H1 (cell line): Measurements from ENCODE around the gene PLEKHA4. TPM values are rescaled to one million over a fixed set of nuclear protein-coding genes. Genes with fewer than 3 reads are reported as not detected.

ENCODE experiments used
- CTCF ChIA-PET: fragments of 300-600 bp; sonication (Branson Sonifier 250); formaldehyde crosslinking; loops from one replicate; lab custom pipeline; 2021; ENCODE audit not compliant: partially characterized antibody; lab: Charles Lee
- POLR2A ChIA-PET: fragments of 300-600 bp; sonication (Branson Sonifier 250); formaldehyde crosslinking; loops from one replicate; lab custom pipeline; 2021; ENCODE audit warnings: inconsistent platforms; ENCODE audit not compliant: partially characterized antibody; lab: Charles Lee
- DNase-seq, 2 experiments: peaks; one replicate each; pipeline versions ENCODE4 v3.0.0 to v3.0.0-alpha.2; 2010 to 2022; ENCODE audit warnings: low spot score in 2 of 2, low read depth in 1 of 2, mixed read lengths in 1 of 2
- FAIRE-seq: peaks from 2 replicates; lab custom pipeline; 2011; peaks lifted over from hg19 to GRCh38; lab: Jason Lieb, UNC
- H2AFZ ChIP-seq: 2 replicates; pipeline ENCODE4 v1.8.1; 2012; ENCODE audit warnings: low read length, inconsistent platforms
- H2AK5ac ChIP-seq: 2 replicates; pipeline ENCODE4 v1.6.1; 2013; ENCODE audit warnings: low read depth, low read length
- H2BK120ac ChIP-seq: replicated peaks from 2 replicates; pipeline ENCODE3; 2013; ENCODE audit warnings: low read depth, low read length, inconsistent platforms
- H2BK12ac ChIP-seq: 2 replicates; pipeline ENCODE4 v1.6.1; 2013; ENCODE audit warnings: low read depth, low read length
- H2BK15ac ChIP-seq: 2 replicates; pipeline ENCODE4 v1.6.1; 2013; ENCODE audit warnings: low read length
- H2BK20ac ChIP-seq: 2 replicates; pipeline ENCODE4 v1.6.1; 2013; ENCODE audit warnings: low read length
- H2BK5ac ChIP-seq: 2 replicates; pipeline ENCODE4 v1.6.1; 2013; ENCODE audit warnings: low read depth, low read length
- H3K14ac ChIP-seq: 2 replicates; pipeline ENCODE4 v1.6.1; 2013; ENCODE audit warnings: inconsistent platforms; ENCODE audit not compliant: insufficient read length
- H3K18ac ChIP-seq: 2 replicates; pipeline ENCODE4 v1.6.1; 2013; ENCODE audit warnings: low read length; ENCODE audit errors: extremely low read depth
- H3K23ac ChIP-seq: 2 replicates; pipeline ENCODE4 v1.6.1; 2013; ENCODE audit warnings: inconsistent platforms; ENCODE audit not compliant: insufficient read length
- H3K23me2 ChIP-seq: 2 replicates; pipeline ENCODE4 v1.6.1; 2013; ENCODE audit warnings: low read depth, low read length
- H3K27ac ChIP-seq: 2 replicates; pipeline ENCODE4 v1.6.1; 2011; ENCODE audit warnings: low read depth, low read length, inconsistent platforms
- H3K27me3 ChIP-seq, 4 experiments: replicated peaks in 1 of 4; 1 replicate in 1 of 4; 2 replicates in 3 of 4; pipeline versions ENCODE4 v1.6.1 to v1.8.1; 2011 to 2013; ENCODE audit warnings: low read length in 3 of 4, mild to moderate bottlenecking in 3 of 4, inconsistent platforms in 2 of 4, mixed read lengths in 2 of 4, moderate library complexity in 1 of 4; ENCODE audit not compliant: control insufficient read depth in 3 of 4, insufficient read depth in 3 of 4; ENCODE audit errors: extremely low read depth in 1 of 4
- H3K36me3 ChIP-seq, 4 experiments: 2 replicates each; pipeline versions ENCODE4 v1.6.1 to v1.8.1; 2011 to 2013; ENCODE audit warnings: mild to moderate bottlenecking in 4 of 4, low read length in 3 of 4, moderate library complexity in 2 of 4, control low read depth in 1 of 4, inconsistent platforms in 1 of 4; ENCODE audit not compliant: insufficient read depth in 4 of 4, control insufficient read depth in 2 of 4
- H3K4ac ChIP-seq: replicated peaks from 2 replicates; pipeline ENCODE3; 2013; ENCODE audit warnings: low read length, low read depth, mixed read lengths, inconsistent platforms; ENCODE audit not compliant: insufficient read length
- H3K4me1 ChIP-seq, 4 experiments: replicated peaks in 1 of 4; 1 replicate in 1 of 4; 2 replicates in 3 of 4; pipeline versions ENCODE4 v1.6.1 to v1.8.1; 2011 to 2013; ENCODE audit warnings: low read length in 3 of 4, inconsistent platforms in 2 of 4, mixed read lengths in 1 of 4; ENCODE audit not compliant: insufficient read depth in 4 of 4, control insufficient read depth in 3 of 4
- H3K4me2 ChIP-seq, 2 experiments: 2 replicates each; pipeline versions ENCODE4 v1.6.1 to v1.8.1; 2011 to 2013; ENCODE audit warnings: low read depth in 2 of 2, low read length in 2 of 2, control low read depth in 1 of 2, inconsistent platforms in 1 of 2, mild to moderate bottlenecking in 1 of 2; ENCODE audit not compliant: insufficient read depth in 1 of 2
- H3K4me3 ChIP-seq, 4 experiments: fragments of 200-600, 300-600 bp in 1 of 4; sonication (generic), shearing (Covaris generic), sonication (Bioruptor Twin) in 1 of 4; 2 replicates each; pipeline versions ENCODE4 v1.5.1 to v1.8.1; 2011 to 2016; ENCODE audit warnings: low read length in 4 of 4, low read depth in 3 of 4, control low read depth in 2 of 4, inconsistent platforms in 2 of 4, mild to moderate bottlenecking in 2 of 4, mixed read lengths in 1 of 4, moderate library complexity in 1 of 4; ENCODE audit not compliant: insufficient read depth in 2 of 4; ENCODE audit errors: extremely low read depth in 1 of 4
- H3K56ac ChIP-seq: replicated peaks from 2 replicates; pipeline ENCODE3; 2013; ENCODE audit warnings: low read depth, mild to moderate bottlenecking, mixed read lengths, low read length, inconsistent platforms; ENCODE audit not compliant: insufficient read length
- H3K79me1 ChIP-seq: 2 replicates; pipeline ENCODE4 v1.6.1; 2013; ENCODE audit warnings: low read depth, low read length, control low read depth
- H3K79me2 ChIP-seq, 2 experiments: 2 replicates each; pipeline versions ENCODE4 v1.6.1 to v1.8.1; 2012 to 2013; ENCODE audit warnings: low read length in 2 of 2, mild to moderate bottlenecking in 2 of 2, inconsistent platforms in 1 of 2; ENCODE audit not compliant: insufficient read depth in 2 of 2, control insufficient read depth in 1 of 2
- H3K9ac ChIP-seq, 4 experiments: replicated peaks in 1 of 4; 1 replicate in 1 of 4; 2 replicates in 3 of 4; pipeline versions ENCODE4 v1.6.1 to v1.8.1; 2011 to 2013; ENCODE audit warnings: low read depth in 3 of 4, low read length in 3 of 4, control low read depth in 2 of 4, mild to moderate bottlenecking in 2 of 4, moderate library complexity in 2 of 4, inconsistent platforms in 1 of 4; ENCODE audit errors: extremely low read depth in 1 of 4
- H3K9me3 ChIP-seq, 2 experiments: 2 replicates each; pipeline versions ENCODE4 v1.6.1 to v1.8.1; 2012 to 2013; ENCODE audit warnings: mild to moderate bottlenecking in 2 of 2, moderate library complexity in 2 of 2, control low read depth in 1 of 2, inconsistent platforms in 1 of 2, low read depth in 1 of 2, low read length in 1 of 2, mixed read lengths in 1 of 2; ENCODE audit not compliant: insufficient read depth in 2 of 2
- H4K20me1 ChIP-seq, 2 experiments: replicated peaks in 1 of 2; 2 replicates each; pipeline versions ENCODE3 to v1.8.1; 2011 to 2013; ENCODE audit warnings: inconsistent platforms in 2 of 2, low read length in 2 of 2, mild to moderate bottlenecking in 1 of 2; ENCODE audit not compliant: insufficient read depth in 2 of 2, control insufficient read depth in 1 of 2
- H4K5ac ChIP-seq: 2 replicates; pipeline ENCODE4 v1.6.1; 2013; ENCODE audit warnings: low read length, low read depth, mixed read lengths, inconsistent platforms; ENCODE audit not compliant: insufficient read length
- H4K8ac ChIP-seq: 2 replicates; pipeline ENCODE4 v1.8.0; 2013; ENCODE audit warnings: mild to moderate bottlenecking, moderate library complexity, low read length, inconsistent platforms; ENCODE audit not compliant: insufficient read depth; ENCODE audit errors: extremely low read depth
- H4K91ac ChIP-seq: replicated peaks from 2 replicates; pipeline ENCODE3; 2013; ENCODE audit warnings: low read length, mixed read lengths, inconsistent platforms; ENCODE audit not compliant: insufficient read length
- ATF2 ChIP-seq: IDR thresholded peaks from 2 replicates; pipeline ENCODE4 v1.6.1; 2012; ENCODE audit warnings: low read length, inconsistent platforms
- EGR1 ChIP-seq: IDR thresholded peaks from 2 replicates; pipeline ENCODE4 v1.6.1; 2011; ENCODE audit warnings: low read depth, low read length, borderline replicate concordance
- FOSL1 ChIP-seq: IDR thresholded peaks from 2 replicates; pipeline ENCODE4 v1.6.1; 2011; ENCODE audit warnings: mild to moderate bottlenecking, low read depth, low read length, moderate library complexity; ENCODE audit not compliant: insufficient read depth
- JUN ChIP-seq: IDR thresholded peaks from 2 replicates; pipeline ENCODE4 v1.6.1; 2011; ENCODE audit warnings: low read depth, mild to moderate bottlenecking, improper control_type of control experiment, low read length
- KDM4A ChIP-seq: IDR thresholded peaks from one replicate; pipeline ENCODE4 v1.7.1; 2012; ENCODE audit warnings: low read depth, mild to moderate bottlenecking, moderate library complexity, low read length, inconsistent platforms; ENCODE audit not compliant: severe bottlenecking
- PHF8 ChIP-seq: fragments of 200-600 bp; sonication (generic); conservative IDR thresholded peaks from 2 replicates; pipeline ENCODE4 v1.7.1; 2012; ENCODE audit warnings: low read depth, mild to moderate bottlenecking, inconsistent platforms, low read length, moderate library complexity
- SIN3A ChIP-seq, 2 experiments: IDR thresholded peaks in 1 of 2; conservative IDR thresholded peaks in 1 of 2; 2 replicates each; pipeline ENCODE4 v1.6.1; 2011 to 2012; ENCODE audit warnings: low read length in 2 of 2, improper control_type of control experiment in 1 of 2, low read depth in 1 of 2, mild to moderate bottlenecking in 1 of 2
- SUZ12 ChIP-seq: fragments of 200-600 bp; sonication (generic); IDR thresholded peaks from 2 replicates; pipeline ENCODE4 v1.6.1; 2012; ENCODE audit warnings: mild to moderate bottlenecking, inconsistent platforms, low read length, moderate library complexity, mixed read lengths
- WGBS, 2 experiments: shearing (Covaris generic) in 1 of 2; methylation state at CpG; one replicate each; pipeline versions ENCODE4 v1.1.6 to v1.1.7; 2013 to 2015; ENCODE audit warnings: low lambda C conversion rate in 2 of 2, mixed read lengths in 2 of 2, inconsistent platforms in 1 of 2, low coverage in 1 of 2, missing lambda C conversion rate in 1 of 2; ENCODE audit not compliant: insufficient replicate concordance in 2 of 2, insufficient coverage in 1 of 2, insufficient read length in 1 of 2; ENCODE audit errors: extremely low coverage in 1 of 2, missing lambda C conversion rate in 1 of 2; 5-methylcytosine and 5-hydroxymethylcytosine counted together
- polyA plus RNA-seq, 7 experiments: library from polyadenylated mRNA; depleted of rRNA in 3 of 7; stranded (reverse) in 5 of 7; unstranded in 2 of 7; fragments of >200 nt in 5 of 7; fragments of 200-250 nt in 2 of 7; gene quantifications; 1 replicate in 5 of 7; 2 replicates in 1 of 7; 4 replicates in 1 of 7; pipeline versions ENCODE4 v1.2.1 to v1.2.3, GENCODE V29; 2011 to 2013; ENCODE audit warnings: missing spikeins in 2 of 7, mixed read lengths in 2 of 7
- total RNA-seq: library from RNA; stranded (reverse); fragmentation: NEBNext Ultra II Directional; extraction: Animal tissue kit (Norgen Biotek cat#: 25700); gene quantifications from 2 replicates; pipeline ENCODE4 v1.2.1, GENCODE V29; 2021

The PLEKHA4 gene
- total and polyA plus RNA-seq, 2 of the 8 experiments (the other 6 are each of a cell fraction or from before 2014, with no cell fraction given) = 8.2 to 18.0 TPM

GRCh38 chr19:48866692-48867091, 1.7 kb downstream of the PLEKHA4 start:
- H2BK5ac ChIP-seq = no peak overlapping the region
- no peaks in the 10 kb centered on the region; a peak in 1 of 8 replicates for H3K36me3 ChIP-seq
- H3K79me1 ChIP-seq = no peaks in the 10 kb centered on the region
- H3K4me2 ChIP-seq = no peak overlapping the region
- H4K5ac ChIP-seq = no peak overlapping the region
- no peak overlapping the region for H2BK120ac ChIP-seq
- H3K23ac ChIP-seq = no peak overlapping the region
- H2BK12ac ChIP-seq = no peak overlapping the region
- H3K9me3 ChIP-seq = no peaks in the 10 kb centered on the region
- ChIA-PET CTCF (interaction anchor here (0.6 to 2.9 kb wide), 5 partner anchors 24 to 322 kb away, joined by 3 to 9 read pairs (median 5); no protein-coding TSS in a partner anchor), POLR2A (interaction anchor here (0.6 to 2.6 kb wide), 6 partner anchors 9 to 99 kb away, joined by 3 to 12 read pairs (median 5); partner anchors contain the start of gene FTL)
- H2AFZ ChIP-seq = no peak overlapping the region
- H2BK15ac ChIP-seq = no peak overlapping the region
- H3K14ac ChIP-seq = no peak overlapping the region
- H2AK5ac ChIP-seq = no peak overlapping the region
- H4K20me1 ChIP-seq = no peaks in the 10 kb centered on the region
- H3K56ac ChIP-seq = no peak overlapping the region
- H4K8ac ChIP-seq = peak overlapping the region; percentile 16; the same call in 1 of the 2 replicates
- FAIRE-seq = no peak
- H3K27ac ChIP-seq = no peak overlapping the region
- H3K4ac ChIP-seq = no peak overlapping the region
- H3K18ac ChIP-seq = no peak overlapping the region
- no peak overlapping the region for H2BK20ac ChIP-seq
- peaks cover 6% of the 10 kb centered on the region; the same call in 1 of the 2 replicates for H3K23me2 ChIP-seq
- H3K4me3 ChIP-seq = no peak overlapping the region
- no peaks in the 10 kb centered on the region for H3K79me2 ChIP-seq
- peaks cover 0 to 16% (median 10%) of the 10 kb centered on the region in 4 experiments; a peak in 6 of 7 replicates for H3K4me1 ChIP-seq
- 84% methylated on average over 6 of the region's 6 CpGs; no CpG with 5 or more reads in 1 of the 2 experiments for WGBS, 2 experiments
- H3K9ac ChIP-seq = no peak overlapping the region
- H3K27me3 ChIP-seq = no peaks in the 10 kb centered on the region
- no peak for DNase-seq
- no peak overlapping the region for H4K91ac ChIP-seq
- TF ChIP-seq PHF8 (no peak), JUN (no peak), FOSL1 (no peak), KDM4A (no peak), ATF2 (no peak), SIN3A (conservative IDR thresholded peaks at IDR 0.05 in 1 of 2, IDR thresholded peaks at IDR 0.05 in 1 of 2; ENCODE audit: low read depth in 1 of 2, low read length in 2 of 2) (no peak), SUZ12 (no peak), EGR1 (no peak)
